ENCODE data around the gene RSPO4.

DNA sequence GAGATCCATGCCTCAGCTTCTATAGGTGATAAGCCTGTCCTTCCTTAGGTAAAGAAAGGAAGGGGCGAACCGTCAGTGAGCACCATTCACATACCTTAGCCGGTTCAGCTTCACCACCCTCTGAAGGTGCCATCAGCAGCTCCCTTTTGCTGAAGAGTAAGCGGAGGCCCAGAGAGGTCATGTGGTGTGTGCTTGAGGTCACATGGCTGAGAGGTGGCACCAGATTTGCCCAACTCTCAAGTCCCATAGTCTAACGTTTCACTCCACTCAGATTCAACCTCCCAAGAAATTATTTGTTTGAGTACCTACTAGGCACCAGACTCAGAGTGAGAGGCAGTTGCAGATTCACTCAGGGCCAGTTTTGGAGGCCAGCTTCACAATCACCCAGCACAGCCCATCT is 18.5 kb upstream of the RSPO4 start:
- TF ChIP-seq, protein P1, sequence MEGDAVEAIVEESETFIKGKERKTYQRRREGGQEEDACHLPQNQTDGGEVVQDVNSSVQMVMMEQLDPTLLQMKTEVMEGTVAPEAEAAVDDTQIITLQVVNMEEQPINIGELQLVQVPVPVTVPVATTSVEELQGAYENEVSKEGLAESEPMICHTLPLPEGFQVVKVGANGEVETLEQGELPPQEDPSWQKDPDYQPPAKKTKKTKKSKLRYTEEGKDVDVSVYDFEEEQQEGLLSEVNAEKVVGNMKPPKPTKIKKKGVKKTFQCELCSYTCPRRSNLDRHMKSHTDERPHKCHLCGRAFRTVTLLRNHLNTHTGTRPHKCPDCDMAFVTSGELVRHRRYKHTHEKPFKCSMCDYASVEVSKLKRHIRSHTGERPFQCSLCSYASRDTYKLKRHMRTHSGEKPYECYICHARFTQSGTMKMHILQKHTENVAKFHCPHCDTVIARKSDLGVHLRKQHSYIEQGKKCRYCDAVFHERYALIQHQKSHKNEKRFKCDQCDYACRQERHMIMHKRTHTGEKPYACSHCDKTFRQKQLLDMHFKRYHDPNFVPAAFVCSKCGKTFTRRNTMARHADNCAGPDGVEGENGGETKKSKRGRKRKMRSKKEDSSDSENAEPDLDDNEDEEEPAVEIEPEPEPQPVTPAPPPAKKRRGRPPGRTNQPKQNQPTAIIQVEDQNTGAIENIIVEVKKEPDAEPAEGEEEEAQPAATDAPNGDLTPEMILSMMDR (IDR thresholded peaks at IDR 0.05), result no peak
- TF ChIP-seq POLR2A (IDR thresholded peaks at IDR 0.05) (no peak), POLR2AphosphoS5 (IDR thresholded peaks at IDR 0.05) (no peak)

Data from sigmoid colon (tissue), 4 donors.